ENCODE measurements around the gene A3GALT2. TPM values are rescaled to one million over a fixed set of nuclear protein-coding genes. Genes with fewer than 3 reads are reported as not detected.

The A3GALT2 gene
- total RNA-seq, 1 donor from 2014 or later = 0.35 TPM

DNA sequence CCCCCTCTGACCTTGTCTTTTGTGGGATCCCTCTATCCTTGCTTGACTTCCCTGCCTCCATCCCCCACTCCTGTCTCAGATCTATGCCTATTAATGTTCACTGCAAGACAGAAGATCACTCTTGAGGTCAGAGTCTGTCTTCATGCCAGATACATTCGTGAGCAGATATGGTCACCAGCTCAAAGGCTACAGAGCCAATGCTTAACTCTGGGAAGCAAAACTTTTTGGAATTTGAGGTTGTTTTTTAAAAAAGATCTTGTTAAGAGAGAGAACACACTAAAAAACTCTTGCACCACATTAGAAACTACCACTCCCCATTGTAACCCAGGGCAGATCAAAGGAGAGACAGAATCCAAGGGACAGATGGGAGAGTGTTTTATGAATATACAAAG lies 17.1 kb upstream of the A3GALT2 start:
- Mint-ChIP-seq H3K4me3 (ENCODE audit: unreplicated experiment) (peak overlapping the region; percentile 8), H3K27ac (ENCODE audit: unreplicated experiment) (peak overlapping the region; percentile 89), H3K4me1 (ENCODE audit: unreplicated experiment) (peaks cover 93% of the 10 kb centered on the region), H3K27me3 (ENCODE audit: unreplicated experiment) (no peaks in the 10 kb centered on the region), H3K9me3 (ENCODE audit: unreplicated experiment) (no peaks in the 10 kb centered on the region), H3K36me3 (ENCODE audit: unreplicated experiment) (peaks cover 35% of the 10 kb centered on the region)
- DNase-seq (ENCODE audit: extremely low spot score, unreplicated experiment) = no peak
- TF ChIP-seq, protein P1, sequence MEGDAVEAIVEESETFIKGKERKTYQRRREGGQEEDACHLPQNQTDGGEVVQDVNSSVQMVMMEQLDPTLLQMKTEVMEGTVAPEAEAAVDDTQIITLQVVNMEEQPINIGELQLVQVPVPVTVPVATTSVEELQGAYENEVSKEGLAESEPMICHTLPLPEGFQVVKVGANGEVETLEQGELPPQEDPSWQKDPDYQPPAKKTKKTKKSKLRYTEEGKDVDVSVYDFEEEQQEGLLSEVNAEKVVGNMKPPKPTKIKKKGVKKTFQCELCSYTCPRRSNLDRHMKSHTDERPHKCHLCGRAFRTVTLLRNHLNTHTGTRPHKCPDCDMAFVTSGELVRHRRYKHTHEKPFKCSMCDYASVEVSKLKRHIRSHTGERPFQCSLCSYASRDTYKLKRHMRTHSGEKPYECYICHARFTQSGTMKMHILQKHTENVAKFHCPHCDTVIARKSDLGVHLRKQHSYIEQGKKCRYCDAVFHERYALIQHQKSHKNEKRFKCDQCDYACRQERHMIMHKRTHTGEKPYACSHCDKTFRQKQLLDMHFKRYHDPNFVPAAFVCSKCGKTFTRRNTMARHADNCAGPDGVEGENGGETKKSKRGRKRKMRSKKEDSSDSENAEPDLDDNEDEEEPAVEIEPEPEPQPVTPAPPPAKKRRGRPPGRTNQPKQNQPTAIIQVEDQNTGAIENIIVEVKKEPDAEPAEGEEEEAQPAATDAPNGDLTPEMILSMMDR (IDR thresholded peaks at IDR 0.05) = no peak

DNA sequence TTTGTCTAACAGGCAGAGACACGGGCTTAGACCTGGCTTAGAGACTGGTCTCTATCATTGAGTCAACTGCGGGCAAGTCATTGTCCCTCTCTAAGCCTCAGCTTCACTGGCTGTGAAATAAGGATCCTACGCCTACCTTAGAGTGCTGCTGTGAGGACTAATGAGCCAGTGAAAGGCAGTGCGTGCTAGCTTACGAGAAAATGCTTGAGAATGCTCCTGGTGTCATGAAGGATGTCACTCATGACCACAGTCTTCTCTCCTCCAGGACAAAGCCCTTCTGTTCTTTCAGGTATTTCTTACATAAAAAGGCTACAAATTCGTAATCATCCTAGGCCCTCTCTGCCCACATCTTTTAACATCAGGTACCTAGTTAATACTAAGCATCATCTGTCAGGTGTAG lies 16.5 kb upstream of the A3GALT2 start:
- Mint-ChIP-seq H3K27me3 (ENCODE audit: unreplicated experiment) (no peaks in the 10 kb centered on the region), H3K9me3 (ENCODE audit: unreplicated experiment) (no peaks in the 10 kb centered on the region), H3K36me3 (ENCODE audit: unreplicated experiment) (peaks cover 35% of the 10 kb centered on the region), H3K4me3 (ENCODE audit: unreplicated experiment) (no peak overlapping the region), H3K4me1 (ENCODE audit: unreplicated experiment) (peaks cover 93% of the 10 kb centered on the region), H3K27ac (ENCODE audit: unreplicated experiment) (no peak overlapping the region)
- no peak for DNase-seq (ENCODE audit: extremely low spot score, unreplicated experiment)
- TF ChIP-seq, protein P1 (IDR thresholded peaks at IDR 0.05) = no peak

DNA sequence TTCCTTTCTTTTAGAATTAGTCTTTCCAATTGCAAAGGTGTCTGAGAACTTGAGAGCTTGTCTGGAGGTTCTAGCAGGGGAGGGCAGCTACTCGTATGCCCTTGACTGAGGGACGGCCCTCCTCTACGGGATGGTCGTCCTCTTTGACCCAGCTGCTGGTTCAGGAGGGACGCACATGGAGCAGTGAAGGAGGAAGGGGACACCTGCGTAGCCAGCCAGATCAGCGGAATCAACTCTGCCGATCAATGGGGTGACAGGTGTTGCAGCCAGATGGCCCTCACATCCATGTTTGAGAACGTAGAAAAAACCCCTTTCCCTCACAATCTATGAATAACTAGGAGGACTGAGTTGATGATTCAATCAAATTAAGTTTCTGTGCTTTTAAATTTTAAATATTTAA lies 15.7 kb upstream of the A3GALT2 start:
- DNase-seq (ENCODE audit: extremely low spot score, unreplicated experiment) = no peak
- Mint-ChIP-seq H3K4me1 (ENCODE audit: unreplicated experiment) (peaks cover 93% of the 10 kb centered on the region), H3K9me3 (ENCODE audit: unreplicated experiment) (no peaks in the 10 kb centered on the region), H3K4me3 (ENCODE audit: unreplicated experiment) (no peak overlapping the region), H3K27me3 (ENCODE audit: unreplicated experiment) (no peaks in the 10 kb centered on the region), H3K27ac (ENCODE audit: unreplicated experiment) (peak overlapping the region; percentile 34), H3K36me3 (ENCODE audit: unreplicated experiment) (peaks cover 43% of the 10 kb centered on the region)
- TF ChIP-seq, protein P1 (IDR thresholded peaks at IDR 0.05) = no peak

DNA sequence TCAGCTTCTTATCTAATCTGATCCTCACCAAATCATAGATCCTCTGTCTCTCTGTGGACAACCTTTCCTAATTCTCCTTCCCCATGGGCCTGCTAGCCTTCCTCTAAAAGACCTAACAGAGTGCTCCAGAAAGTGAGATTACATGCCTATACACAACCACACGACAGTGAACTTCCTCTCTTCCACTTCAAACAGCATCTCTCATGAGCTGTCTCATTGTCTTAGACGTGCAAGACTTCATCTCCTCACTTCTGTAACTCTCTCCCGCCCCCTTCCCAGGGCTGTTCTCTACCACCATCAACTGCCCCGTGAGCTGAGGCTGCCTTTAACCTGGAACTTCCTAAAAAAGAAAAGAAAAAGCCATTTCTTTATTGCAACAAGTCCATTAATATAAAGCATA lies 14.1 kb upstream of the A3GALT2 start:
- no peak for DNase-seq (ENCODE audit: extremely low spot score, unreplicated experiment)
- peaks cover 81% of the 10 kb centered on the region for H3K4me1 Mint-ChIP-seq (ENCODE audit: unreplicated experiment)
- TF ChIP-seq, protein P1 (IDR thresholded peaks at IDR 0.05) = no peak
- no peaks in the 10 kb centered on the region for H3K27me3 Mint-ChIP-seq (ENCODE audit: unreplicated experiment)
- peaks cover 42% of the 10 kb centered on the region for H3K36me3 Mint-ChIP-seq (ENCODE audit: unreplicated experiment)
- no peaks in the 10 kb centered on the region for H3K9me3 Mint-ChIP-seq (ENCODE audit: unreplicated experiment)
- peak overlapping the region; percentile 5 for H3K27ac Mint-ChIP-seq (ENCODE audit: unreplicated experiment)
- no peak overlapping the region for H3K4me3 Mint-ChIP-seq (ENCODE audit: unreplicated experiment)

DNA sequence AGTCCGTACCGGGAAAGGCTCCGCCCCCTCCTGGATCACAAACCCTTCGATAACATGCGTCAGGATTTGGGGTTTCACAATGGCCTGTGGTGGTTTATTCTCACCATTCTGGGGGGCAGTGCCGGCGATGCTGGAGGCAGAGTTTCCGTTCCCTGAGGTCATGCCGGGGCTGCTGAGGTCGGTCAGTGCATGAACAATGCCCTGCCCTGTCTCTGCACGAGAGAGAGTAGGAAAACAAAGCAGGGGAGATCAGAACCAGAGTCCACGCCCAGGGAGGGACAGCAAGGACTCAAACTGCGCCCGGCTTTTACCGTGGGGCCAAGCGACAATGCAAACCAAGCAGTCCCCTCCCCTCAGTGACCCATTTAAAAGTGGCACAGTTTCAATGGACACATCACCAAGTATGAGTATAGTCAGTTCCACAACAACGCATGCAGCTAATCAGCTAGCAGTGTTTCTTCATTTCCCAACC lies 13.2 kb upstream of the A3GALT2 start:
- H3K27ac Mint-ChIP-seq (ENCODE audit: unreplicated experiment) = peak overlapping the region; percentile 29
- no peak overlapping the region for H3K4me3 Mint-ChIP-seq (ENCODE audit: unreplicated experiment)
- no peak for DNase-seq (ENCODE audit: extremely low spot score, unreplicated experiment)
- peaks cover 49% of the 10 kb centered on the region for H3K36me3 Mint-ChIP-seq (ENCODE audit: unreplicated experiment)
- no peaks in the 10 kb centered on the region for H3K9me3 Mint-ChIP-seq (ENCODE audit: unreplicated experiment)
- H3K4me1 Mint-ChIP-seq (ENCODE audit: unreplicated experiment) = peaks cover 74% of the 10 kb centered on the region
- TF ChIP-seq, protein P1 (IDR thresholded peaks at IDR 0.05) = no peak
- no peaks in the 10 kb centered on the region for H3K27me3 Mint-ChIP-seq (ENCODE audit: unreplicated experiment)

Data from osteocyte (in vitro differentiated cells).